BJ (cell line): ENCODE measurements around the gene SIGLEC5. TPM values are rescaled to one million over a fixed set of nuclear protein-coding genes. Genes with fewer than 3 reads are reported as not detected.

Source experiments
- CTCF ChIA-PET: fragments of 350-600 bp; formaldehyde crosslinking; extraction: SDS; loops from one replicate; lab custom pipeline; 2021; ENCODE audit warnings: antibody characterized with exemption, inconsistent platforms; lab: Yijun Ruan, JAX
- POLR2A ChIA-PET: fragments of 300-600 bp; sonication (Branson Sonifier 250); formaldehyde crosslinking; extraction: SDS; loops from one replicate; lab custom pipeline; 2021; ENCODE audit warnings: antibody characterized with exemption; lab: Charles Lee
- DNase-seq: peaks from one replicate; pipeline ENCODE4 v3.0.0-alpha.2; 2011; ENCODE audit warnings: low read depth
- H3K27me3 ChIP-seq: 2 replicates; pipeline ENCODE4 v1.6.0; 2011; ENCODE audit warnings: low read length; ENCODE audit not compliant: control insufficient read depth, insufficient read depth
- H3K36me3 ChIP-seq: 2 replicates; pipeline ENCODE4 v1.5.1; 2011; ENCODE audit warnings: low read length; ENCODE audit not compliant: control insufficient read depth, insufficient read depth
- H3K4me3 ChIP-seq: 2 replicates; pipeline ENCODE4 v1.5.1; 2011; ENCODE audit warnings: low read depth, mild to moderate bottlenecking, control low read depth, low read length
- CTCF ChIP-seq: IDR thresholded peaks from 2 replicates; pipeline ENCODE4 v1.5.1; 2011; ENCODE audit warnings: low read depth, mild to moderate bottlenecking, control low read depth, inconsistent platforms, low read length, moderate library complexity; ENCODE audit not compliant: insufficient read depth
- polyA plus RNA-seq: library from polyadenylated mRNA; depleted of rRNA; stranded (reverse); fragments of >200 nt; gene quantifications from 2 replicates; pipeline ENCODE4 v1.2.3, GENCODE V29; 2011

The SIGLEC5 gene
- polyA plus RNA-seq, 1 experiment, result not detected

GRCh38 chr19:51573331-51573730 lies 56.9 kb downstream of the SIGLEC5 start:
- DNase-seq, result no peak
- POLR2A ChIA-PET, result no interaction called here
- no peak for TF ChIP-seq CTCF
- CTCF ChIA-PET, result no interaction called here
- no peaks in the 10 kb centered on the region for H3K27me3 ChIP-seq
- no peak overlapping the region for H3K4me3 ChIP-seq
- H3K36me3 ChIP-seq, result peaks cover 8% of the 10 kb centered on the region

- H3K4me3 ChIP-seq, result no peak overlapping the region
- CTCF ChIA-PET, result interaction anchor here (0.9 kb wide), 1 partner anchor 57 kb away, joined by 3 read pairs; no protein-coding TSS in a partner anchor
- H3K27me3 ChIP-seq, result no peaks in the 10 kb centered on the region
- POLR2A ChIA-PET, result no interaction called here
- TF ChIP-seq CTCF, result no peak
- DNase-seq, result peak; percentile 16
- peaks cover 8% of the 10 kb centered on the region for H3K36me3 ChIP-seq
Measured at GRCh38 chr19:51572908-51573307, 57.3 kb downstream of the SIGLEC5 start.

GRCh38 chr19:51572410-51572809 lies 57.8 kb downstream of the SIGLEC5 start:
- DNase-seq, result no peak
- POLR2A ChIA-PET, result no interaction called here

GRCh38 chr19:51571599-51571998 lies 58.6 kb downstream of the SIGLEC5 start:
- POLR2A ChIA-PET, result no interaction called here
- CTCF ChIA-PET, result no interaction called here
- TF ChIP-seq CTCF, result no peak
- no peak for DNase-seq
- Histone ChIP-seq H3K4me3 (peak overlapping the region; percentile 69), H3K27me3 (no peaks in the 10 kb centered on the region), H3K36me3 (peaks cover 8% of the 10 kb centered on the region)

More at GRCh38 chr19:51572410-51572809, 57.8 kb downstream of the SIGLEC5 start:
- CTCF ChIA-PET, result interaction anchor here (0.9 kb wide), 1 partner anchor 57 kb away, joined by 3 read pairs; no protein-coding TSS in a partner anchor
- Histone ChIP-seq H3K27me3 (no peaks in the 10 kb centered on the region), H3K4me3 (peak overlapping the region; percentile 69; the same call in 1 of the 2 replicates), H3K36me3 (peaks cover 8% of the 10 kb centered on the region)
- no peak for TF ChIP-seq CTCF

- TF ChIP-seq CTCF, result no peak
- peaks cover 7% of the 10 kb centered on the region for H3K36me3 ChIP-seq
- ChIA-PET POLR2A (no interaction called here), CTCF (interaction anchor here (0.6 kb wide), 1 partner anchor 27 kb away, joined by 4 read pairs; no protein-coding TSS in a partner anchor)
- DNase-seq, result peak; percentile 93
- no peaks in the 10 kb centered on the region for H3K27me3 ChIP-seq
- peak within 1 kb of the TSS; percentile 69 for H3K4me3 ChIP-seq
Measured at GRCh38 chr19:51570962-51571575, 59.1 kb downstream of the SIGLEC5 start, which contains the start of gene ZNF175. TSS of gene ZNF175 (plus strand) at chr19:51571283. CDS start at chr19:51573330, 2,047 bp downstream.
